ENCODE results near the gene KLHL6.

- TF ChIP-seq, protein P1, sequence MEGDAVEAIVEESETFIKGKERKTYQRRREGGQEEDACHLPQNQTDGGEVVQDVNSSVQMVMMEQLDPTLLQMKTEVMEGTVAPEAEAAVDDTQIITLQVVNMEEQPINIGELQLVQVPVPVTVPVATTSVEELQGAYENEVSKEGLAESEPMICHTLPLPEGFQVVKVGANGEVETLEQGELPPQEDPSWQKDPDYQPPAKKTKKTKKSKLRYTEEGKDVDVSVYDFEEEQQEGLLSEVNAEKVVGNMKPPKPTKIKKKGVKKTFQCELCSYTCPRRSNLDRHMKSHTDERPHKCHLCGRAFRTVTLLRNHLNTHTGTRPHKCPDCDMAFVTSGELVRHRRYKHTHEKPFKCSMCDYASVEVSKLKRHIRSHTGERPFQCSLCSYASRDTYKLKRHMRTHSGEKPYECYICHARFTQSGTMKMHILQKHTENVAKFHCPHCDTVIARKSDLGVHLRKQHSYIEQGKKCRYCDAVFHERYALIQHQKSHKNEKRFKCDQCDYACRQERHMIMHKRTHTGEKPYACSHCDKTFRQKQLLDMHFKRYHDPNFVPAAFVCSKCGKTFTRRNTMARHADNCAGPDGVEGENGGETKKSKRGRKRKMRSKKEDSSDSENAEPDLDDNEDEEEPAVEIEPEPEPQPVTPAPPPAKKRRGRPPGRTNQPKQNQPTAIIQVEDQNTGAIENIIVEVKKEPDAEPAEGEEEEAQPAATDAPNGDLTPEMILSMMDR (IDR thresholded peaks at IDR 0.05) = no peak
- TF ChIP-seq POLR2A (IDR thresholded peaks at IDR 0.05) = no peak
Measured at GRCh38 chr3:183449391-183449790, 106.1 kb downstream of the KLHL6 start.

Measured in upper lobe of left lung (tissue), 4 donors.